HG02571 (cell line): ENCODE measurements around the gene ZNF804A.
A peak's percentile ranks its signal among the peaks of the same experiment; 100 is the strongest.

Source experiments
- ATAC-seq: cut with Tn5 transposase; IDR thresholded peaks from one replicate; pipeline ENCODE4 v1.9.1; 2021; ENCODE audit warnings: mild to moderate bottlenecking, moderate library complexity; ENCODE audit not compliant: unreplicated experiment

ZNF804A gene

DNA sequence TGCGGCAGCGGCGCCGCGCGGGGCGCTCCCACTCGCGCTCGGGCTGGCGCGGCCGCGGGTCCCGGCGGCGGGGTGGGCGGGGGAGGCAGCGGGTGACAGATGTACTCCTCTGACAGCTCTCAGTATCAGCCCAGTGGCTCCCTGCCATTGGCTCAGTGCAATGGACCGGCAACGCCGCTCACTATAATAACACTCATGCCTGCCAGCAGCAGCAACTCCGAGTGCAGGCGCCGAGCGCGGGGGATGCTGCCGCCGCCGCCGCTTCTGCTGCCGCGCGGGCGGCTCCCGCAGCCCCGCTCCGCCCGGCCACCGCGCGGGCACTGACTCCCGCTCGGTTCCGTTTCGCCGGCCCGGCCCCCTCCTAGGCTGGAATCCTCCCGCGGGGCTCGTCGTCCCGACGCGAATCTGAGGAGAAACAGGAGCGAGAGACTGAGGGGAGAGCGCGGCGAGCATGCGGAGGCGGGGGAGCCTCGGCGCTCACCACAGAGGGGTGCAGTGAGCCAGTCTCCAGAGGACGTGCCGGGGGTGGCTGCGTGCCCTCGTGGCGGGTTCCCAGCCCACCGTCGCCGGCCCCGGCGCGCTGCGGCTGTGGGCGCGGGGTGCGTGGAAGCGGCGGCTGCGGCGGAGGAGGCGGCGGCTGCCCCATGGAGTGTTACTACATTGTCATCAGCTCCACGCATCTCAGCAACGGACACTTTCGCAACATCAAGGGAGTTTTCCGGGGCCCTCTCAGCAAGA, at the start of gene ZNF804A:
TSS of gene ZNF804A (plus strand) at position 214 of the 738 bp plus-strand sequence. CDS start at position 645, 431 bp downstream.
- ATAC-seq, result peak; percentile 74

- ATAC-seq, result no peak
Measured at GRCh38 chr2:184549153-184549552, 49.2 kb upstream of the ZNF804A start.

- no peak for ATAC-seq
Measured at GRCh38 chr2:184551626-184552025, 46.7 kb upstream of the ZNF804A start.

- no peak for ATAC-seq
Measured at GRCh38 chr2:184554736-184555135, 43.6 kb upstream of the ZNF804A start.

GRCh38 chr2:184555352-184555751, 43.0 kb upstream of the ZNF804A start:
- no peak for ATAC-seq

- no peak for ATAC-seq
Measured at GRCh38 chr2:184556639-184557038, 41.7 kb upstream of the ZNF804A start.

DNA sequence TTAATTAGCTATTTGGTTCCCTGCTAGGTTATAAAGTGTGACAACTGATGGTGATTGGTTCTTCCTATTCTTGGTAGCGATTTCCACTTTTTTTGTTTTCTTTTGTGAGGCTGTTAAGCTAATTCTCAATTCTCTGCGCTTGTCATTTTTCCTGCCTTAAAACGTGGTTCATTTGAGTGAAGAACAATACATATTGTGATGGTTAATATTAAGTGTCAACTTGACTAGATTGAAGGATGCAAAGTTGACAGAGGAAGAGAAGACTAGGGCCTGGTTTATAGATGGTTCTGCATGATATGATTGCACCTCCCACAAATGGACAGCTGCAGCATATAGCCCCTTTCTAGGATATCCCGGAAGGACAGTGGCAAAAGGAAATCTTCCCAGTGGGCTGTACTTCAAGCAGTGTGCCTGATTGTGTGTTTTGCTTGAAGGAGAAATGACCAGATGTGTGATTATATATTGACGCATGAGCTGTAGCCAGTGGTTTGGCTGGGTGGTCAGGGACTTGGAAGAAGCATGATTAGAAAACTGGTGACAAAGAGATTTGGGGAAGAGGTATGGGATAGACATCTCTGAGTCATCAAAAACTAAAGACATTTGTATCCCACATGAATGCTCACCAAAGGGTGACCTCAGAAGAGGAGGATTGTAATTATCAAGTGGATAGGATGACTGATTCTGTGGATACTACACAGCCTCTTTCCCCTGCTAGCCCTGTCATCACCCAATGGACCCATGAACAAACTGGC, 39.4 kb upstream of the ZNF804A start:
- ATAC-seq, result no peak

GRCh38 chr2:184560603-184561002, 37.7 kb upstream of the ZNF804A start:
- ATAC-seq, result no peak

DNA sequence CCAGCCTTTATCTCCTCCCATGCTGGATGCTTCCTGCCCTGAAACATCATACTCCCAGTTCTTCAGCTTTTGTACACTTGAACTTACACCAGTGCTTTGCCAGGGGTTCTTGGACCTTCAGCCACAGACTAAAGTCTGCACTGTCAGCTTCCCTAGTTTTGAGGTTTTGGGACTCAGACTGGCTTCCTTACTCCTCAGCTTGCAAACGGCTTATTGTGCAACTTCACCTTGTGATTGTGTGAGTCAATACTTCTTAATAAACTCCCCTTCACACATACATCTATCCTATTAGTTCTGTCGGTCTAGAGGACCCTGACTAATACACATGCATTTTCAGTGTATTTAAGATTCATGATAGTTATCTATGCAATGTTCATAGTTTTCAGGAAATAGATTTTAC, 35.8 kb upstream of the ZNF804A start:
- ATAC-seq, result no peak

- ATAC-seq, result no peak
Measured at GRCh38 chr2:184564092-184564491, 34.2 kb upstream of the ZNF804A start.

DNA sequence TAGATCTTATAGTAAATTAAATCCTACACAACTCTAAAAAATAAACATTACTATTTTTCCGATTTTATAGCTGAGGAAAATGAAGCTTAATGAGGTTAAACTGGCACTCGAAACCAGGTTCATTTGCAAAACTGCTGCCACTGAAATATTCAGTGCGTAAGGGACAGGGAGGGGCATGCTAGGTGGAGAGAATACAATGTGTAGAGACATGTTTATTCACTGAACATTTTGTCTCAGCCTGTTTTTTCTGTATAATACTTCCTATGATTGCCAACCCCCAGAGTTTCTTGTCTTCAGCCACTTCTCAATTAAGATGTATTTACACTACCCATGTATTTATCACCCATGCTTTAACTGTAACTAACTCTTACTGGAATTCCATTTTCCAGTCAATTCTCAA, 31.6 kb upstream of the ZNF804A start:
- no peak for ATAC-seq

DNA sequence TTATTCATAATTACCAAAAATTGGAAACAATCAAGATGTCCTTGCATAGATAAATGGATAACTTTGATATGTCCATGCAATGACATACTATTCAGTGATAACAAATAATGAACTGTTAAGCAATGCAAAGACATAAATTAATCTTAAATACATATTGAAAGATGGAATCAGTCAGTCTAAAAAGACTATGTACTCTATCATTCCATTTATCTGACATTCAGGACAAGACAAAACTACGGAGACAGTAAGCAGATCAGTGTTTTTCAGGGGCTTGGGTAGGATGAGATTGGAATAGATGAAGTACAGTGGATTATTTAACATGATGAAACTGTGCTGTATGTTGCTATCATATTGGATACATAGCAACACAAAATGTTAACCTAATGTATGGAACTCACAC, 21.3 kb upstream of the ZNF804A start:
- ATAC-seq, result no peak

- no peak for ATAC-seq
Measured at GRCh38 chr2:184577743-184578142, 20.6 kb upstream of the ZNF804A start.

- ATAC-seq, result no peak
Measured at GRCh38 chr2:184579226-184579625, 19.1 kb upstream of the ZNF804A start.

GRCh38 chr2:184581391-184581790, 16.9 kb upstream of the ZNF804A start:
- no peak for ATAC-seq

- no peak for ATAC-seq
Measured at GRCh38 chr2:184589261-184589660, 9.1 kb upstream of the ZNF804A start.

- no peak for ATAC-seq
Measured at GRCh38 chr2:184596819-184597411, 1.4 kb upstream of the ZNF804A start.

- no peak for ATAC-seq
Measured at GRCh38 chr2:184597571-184597991, 748 bp upstream of the ZNF804A start.

GRCh38 chr2:184598002-184598315, 370 bp upstream of the ZNF804A start:
- no peak for ATAC-seq

DNA sequence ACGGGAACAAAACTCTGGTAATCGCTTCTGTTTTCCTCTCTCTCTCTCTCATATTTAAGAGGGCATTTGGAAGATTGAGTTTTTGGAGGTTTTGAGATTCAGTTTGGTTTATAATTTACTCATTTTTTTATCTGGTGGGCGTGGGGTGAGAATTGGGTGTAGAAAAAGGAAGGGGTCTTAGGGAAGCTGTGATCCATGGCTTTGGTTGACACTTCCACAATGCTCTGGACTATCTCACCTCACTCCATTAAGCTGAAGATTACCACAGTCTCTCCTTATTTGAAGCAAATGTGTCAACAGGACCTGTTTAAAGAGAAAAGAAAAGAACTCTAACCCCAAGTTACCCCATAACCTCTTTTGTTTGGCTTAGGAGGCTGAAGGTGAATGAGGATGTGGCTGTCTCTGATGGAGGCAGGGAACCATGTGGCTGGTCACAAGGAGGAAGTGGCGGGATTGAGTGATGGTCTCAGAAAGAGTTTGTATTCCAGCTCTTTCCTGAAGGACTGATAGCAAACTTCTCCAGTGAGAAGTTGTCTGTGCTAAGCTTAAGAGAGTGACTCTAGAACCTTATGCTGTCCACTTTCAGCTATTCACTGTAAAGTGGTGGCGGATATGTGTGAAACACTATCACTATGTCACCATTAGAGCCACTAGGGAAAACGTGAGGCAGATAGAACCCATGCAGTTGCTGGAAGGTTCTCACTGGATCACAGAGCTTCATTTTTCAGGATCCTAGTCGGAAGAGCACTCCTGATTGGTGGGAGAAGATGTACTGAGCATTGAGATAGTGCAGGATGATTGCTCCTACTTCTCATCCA, 934 bp downstream of the ZNF804A start:
- ATAC-seq, result no peak

- ATAC-seq, result no peak
Measured at GRCh38 chr2:184599872-184600222, 1.5 kb downstream of the ZNF804A start.
